GM12873 (cell line): ENCODE measurements around the gene SDK1.

ENCODE experiments used
- TF ChIP-seq, protein P1 (sequence below): IDR thresholded peaks from 2 replicates; pipeline ENCODE4 v1.5.1; 2012; ENCODE audit warnings: low read depth, mild to moderate bottlenecking, moderate library complexity, low read length, control low read depth; ENCODE audit not compliant: insufficient read depth; ENCODE audit errors: missing control alignments

Gene SDK1

GRCh38 chr7:3732395-3733005 is 431.4 kb downstream of the SDK1 start:
- TF ChIP-seq, protein P1, sequence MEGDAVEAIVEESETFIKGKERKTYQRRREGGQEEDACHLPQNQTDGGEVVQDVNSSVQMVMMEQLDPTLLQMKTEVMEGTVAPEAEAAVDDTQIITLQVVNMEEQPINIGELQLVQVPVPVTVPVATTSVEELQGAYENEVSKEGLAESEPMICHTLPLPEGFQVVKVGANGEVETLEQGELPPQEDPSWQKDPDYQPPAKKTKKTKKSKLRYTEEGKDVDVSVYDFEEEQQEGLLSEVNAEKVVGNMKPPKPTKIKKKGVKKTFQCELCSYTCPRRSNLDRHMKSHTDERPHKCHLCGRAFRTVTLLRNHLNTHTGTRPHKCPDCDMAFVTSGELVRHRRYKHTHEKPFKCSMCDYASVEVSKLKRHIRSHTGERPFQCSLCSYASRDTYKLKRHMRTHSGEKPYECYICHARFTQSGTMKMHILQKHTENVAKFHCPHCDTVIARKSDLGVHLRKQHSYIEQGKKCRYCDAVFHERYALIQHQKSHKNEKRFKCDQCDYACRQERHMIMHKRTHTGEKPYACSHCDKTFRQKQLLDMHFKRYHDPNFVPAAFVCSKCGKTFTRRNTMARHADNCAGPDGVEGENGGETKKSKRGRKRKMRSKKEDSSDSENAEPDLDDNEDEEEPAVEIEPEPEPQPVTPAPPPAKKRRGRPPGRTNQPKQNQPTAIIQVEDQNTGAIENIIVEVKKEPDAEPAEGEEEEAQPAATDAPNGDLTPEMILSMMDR, result no peak

DNA sequence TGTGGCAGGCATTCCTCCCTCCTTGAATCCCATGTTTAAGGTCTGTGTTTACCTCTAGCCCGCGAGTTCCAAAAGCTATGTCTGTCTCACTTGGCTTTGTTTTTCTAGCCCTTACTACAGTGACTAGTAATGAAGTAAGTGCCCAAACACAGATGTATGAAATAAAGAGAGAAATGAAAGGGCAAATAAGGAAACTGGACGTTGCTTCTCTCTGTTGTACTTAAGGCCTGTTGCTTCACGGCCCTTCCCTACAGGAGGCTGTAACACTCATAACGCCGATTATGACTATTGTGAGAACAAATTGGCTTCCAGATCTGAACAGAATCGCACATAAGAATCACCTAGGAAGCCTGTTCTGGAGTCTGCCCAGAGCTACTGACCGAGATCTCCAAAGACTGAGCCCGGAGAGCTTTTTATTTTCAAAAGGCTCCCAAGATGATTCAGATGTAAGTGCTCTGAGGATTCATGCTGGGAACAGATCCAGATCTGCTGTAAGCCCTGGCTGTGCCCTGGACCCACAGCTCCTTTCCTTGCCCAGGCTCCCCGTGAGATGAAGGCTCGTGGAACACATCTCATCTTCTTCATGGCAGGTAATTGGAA is 432.6 kb downstream of the SDK1 start:
- TF ChIP-seq, protein P1, result no peak

DNA sequence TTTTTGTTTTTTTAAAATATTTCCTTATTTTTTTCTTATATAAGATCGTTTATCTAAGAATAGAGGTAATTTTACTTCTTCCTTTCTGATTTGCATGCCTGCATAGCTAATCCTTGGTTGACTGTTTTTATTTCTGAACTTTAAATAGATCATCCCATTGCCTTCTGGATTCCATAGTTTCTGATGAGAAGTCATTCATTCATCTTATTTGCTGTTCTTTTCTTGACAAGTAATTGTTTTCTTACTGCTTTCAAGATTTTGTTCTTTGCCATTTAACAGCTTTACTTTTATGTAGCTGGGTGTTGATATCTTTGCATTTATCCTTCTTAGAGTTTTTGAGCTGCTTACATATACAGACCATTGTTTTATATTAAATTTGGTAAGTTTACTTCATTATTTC is 437.9 kb downstream of the SDK1 start:
- TF ChIP-seq, protein P1, result no peak

- TF ChIP-seq, protein P1, result no peak
These were observed 438.9 kb downstream of the SDK1 start for GRCh38 chr7:3739983-3740382.

- TF ChIP-seq, protein P1, result no peak
These were observed 446.4 kb downstream of the SDK1 start for GRCh38 chr7:3747467-3747866.

DNA sequence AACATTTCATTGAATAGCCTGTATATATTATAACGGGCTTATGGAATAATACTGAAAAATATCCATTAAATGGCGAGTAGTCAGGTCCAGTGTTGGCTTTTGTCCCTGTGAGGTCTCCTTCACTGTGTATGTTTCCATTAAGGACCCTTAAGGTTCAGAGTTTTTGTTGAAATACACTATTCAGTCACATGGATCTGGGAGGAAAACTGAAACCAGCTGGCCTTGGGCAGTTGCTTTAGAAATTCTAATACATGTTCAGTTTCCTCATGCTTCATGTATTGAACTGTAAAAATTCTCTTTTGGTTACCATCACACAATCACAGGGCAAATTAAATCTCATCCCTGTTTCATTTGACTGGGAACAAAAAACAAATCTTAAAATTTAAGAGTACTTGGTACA is 447.3 kb downstream of the SDK1 start:
- TF ChIP-seq, protein P1, result no peak

GRCh38 chr7:3753868-3754267 is 452.8 kb downstream of the SDK1 start:
- TF ChIP-seq, protein P1, result no peak
